Left forelimb (tissue), 1 donor: Measurements from ENCODE around the gene RALGDS.
A peak's percentile ranks its signal among the peaks of the same experiment; 100 is the strongest.

Source experiments
- DNase-seq: peaks from one replicate; pipeline ENCODE4 v3.0.0-alpha.2; 2018; ENCODE audit warnings: low spot score

RALGDS gene

DNA sequence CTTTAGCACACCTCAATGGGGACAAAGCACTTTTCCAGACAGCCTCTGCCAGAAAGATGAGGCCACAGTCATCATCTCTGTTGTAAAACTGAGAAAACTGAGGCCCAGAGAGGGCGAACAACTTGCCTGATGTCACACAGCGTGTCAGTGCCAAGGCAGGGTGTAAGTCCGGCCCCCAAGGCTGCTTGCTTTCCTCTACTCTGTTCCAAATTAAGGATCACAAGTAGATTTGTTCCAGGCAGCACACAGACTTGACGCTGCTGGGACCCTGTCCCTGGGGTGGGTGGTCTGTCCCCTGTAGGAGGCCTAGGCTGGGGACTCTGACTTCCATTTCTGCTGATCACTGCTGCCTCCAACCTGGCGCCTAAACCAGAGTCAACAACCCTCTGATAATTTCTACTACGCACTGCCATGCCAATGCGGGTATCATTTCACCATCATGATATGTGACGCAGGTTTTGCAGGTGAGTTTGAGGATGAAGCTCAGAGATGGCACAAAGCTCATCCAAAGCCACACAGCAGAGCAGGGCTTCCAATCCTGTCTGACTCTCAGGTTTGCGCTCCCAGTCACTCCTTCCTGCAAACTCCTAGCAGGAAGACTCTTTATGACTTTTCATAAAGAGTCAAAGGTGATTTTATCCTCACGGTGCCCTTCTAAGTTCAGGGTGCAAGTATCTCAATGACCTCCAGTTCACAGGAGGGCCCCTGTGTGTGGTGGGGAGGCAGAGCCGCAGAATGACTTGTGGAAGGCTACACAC lies 13.5 kb upstream of the RALGDS start:
- DNase-seq, result no peak

DNA sequence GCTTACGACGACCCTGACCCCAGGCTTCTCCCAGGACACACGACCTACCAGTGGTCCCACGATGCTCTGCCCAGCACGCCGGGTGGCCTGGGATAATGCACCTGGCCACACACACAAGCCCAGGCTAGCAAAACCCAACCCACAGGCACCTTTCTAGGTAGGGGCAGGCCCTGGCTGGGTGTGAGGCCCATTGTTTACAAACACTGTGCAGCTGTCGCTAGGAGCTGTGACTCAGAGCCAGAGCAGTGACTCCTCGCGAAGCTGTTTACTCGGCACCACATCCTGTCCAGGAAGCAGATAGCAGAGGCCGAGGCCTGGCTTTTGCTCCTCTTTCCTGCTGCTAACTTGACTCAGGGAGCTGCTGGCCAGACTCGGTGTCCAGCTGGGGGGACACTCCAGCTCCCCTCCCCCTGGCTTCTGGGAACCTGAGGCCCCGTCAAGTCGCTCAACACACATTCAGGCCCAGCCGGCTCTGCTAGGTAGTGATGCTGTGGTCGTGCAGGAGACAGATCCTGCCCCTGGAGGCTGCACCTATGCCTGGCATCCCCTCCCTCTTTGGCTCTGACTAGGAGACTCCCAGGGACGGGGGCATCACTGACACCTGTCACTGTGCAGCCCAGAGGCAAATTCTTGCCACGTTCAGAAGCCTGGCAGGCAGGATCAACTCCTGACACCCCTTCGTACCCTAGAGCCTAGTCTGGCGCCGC lies 12.8 kb upstream of the RALGDS start:
- DNase-seq, result peak; percentile 84

GRCh38 chr9:133132174-133132573 lies 11.1 kb upstream of the RALGDS start:
- DNase-seq, result no peak

DNA sequence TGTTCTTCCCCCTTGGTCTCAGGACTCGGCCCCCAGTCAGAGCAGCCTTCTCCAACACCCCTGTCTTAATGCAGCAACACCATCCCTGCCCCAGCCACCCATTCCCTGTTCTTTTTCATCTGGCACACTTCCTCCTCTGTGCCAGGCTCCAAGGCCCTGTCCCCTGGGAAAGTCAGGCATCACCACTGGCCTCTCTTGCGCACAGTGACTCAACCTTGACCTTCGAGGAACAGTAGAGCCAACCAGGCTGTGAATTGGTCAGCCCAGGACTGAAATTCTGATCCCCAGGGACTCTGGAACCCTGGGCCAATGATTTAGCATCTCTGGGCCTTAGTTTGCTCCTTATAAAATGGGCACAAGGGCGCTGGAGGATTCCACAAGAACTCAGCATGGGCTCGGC lies 10.5 kb upstream of the RALGDS start:
- DNase-seq, result no peak

DNA sequence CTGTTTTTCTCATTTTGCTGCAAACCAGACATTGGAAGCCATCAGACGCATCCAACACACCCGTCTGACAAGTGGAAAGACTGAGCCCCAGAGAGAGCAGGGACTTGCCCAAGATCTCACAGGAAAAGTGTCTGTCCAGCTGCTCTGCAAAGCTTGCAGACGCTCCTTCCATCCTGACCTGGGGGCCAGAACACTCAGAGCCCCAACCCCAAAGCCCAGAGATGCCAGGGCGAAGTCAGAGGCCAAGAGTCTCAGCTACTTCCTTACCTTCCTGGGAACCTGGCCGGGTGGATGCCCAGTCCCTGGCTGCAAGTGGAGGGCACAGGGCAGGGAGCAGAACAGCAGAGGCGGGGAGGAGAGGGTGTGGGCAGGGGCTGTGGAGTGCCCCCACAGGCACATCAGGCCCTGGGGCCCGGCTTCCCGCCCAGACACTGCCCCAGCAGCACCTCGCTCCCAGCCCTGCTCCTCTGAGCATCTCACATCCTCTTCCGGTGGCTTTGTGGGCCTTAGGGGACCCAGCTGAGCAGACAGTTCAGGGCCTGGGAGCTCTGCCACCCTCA lies 9.7 kb upstream of the RALGDS start:
- DNase-seq, result no peak

DNA sequence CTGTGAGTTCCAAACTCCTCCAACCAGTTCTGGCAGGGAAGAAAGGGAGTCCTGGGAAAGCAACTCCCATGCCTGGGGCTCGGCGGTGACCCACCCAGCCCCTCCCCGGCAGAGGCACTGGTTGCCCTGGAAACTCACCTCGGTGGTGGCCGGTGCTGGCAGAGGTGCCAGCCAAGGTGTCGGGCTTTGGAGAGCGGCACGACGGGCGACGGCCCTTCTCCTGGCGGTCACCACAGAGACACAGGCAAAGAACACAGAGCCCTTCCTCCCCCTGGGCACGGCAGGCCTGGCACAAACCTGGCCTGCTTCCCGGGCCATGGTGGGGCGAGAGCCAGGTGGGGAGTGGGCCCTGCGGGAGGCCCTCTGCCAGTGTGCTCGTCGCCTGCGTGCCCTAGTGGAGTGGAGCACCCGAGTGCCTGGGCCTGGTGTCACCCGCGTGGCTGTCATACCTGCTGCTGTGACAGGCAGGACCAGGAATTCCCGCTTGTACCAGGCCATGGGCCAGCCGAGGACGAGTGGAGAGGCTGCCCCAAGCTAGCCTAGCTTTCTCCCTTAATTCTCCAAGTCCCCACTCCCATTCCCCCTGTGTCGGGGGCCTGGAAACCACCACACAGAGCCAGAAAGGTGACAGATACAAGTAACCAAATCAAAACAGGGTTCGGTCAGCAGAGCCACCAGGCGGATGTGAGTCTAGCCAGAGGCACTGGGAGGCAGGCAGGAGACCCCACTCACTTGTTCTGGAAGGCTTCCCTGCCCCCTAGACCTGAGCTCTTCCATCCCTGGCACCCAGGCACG lies 8.2 kb upstream of the RALGDS start:
- no peak for DNase-seq

DNA sequence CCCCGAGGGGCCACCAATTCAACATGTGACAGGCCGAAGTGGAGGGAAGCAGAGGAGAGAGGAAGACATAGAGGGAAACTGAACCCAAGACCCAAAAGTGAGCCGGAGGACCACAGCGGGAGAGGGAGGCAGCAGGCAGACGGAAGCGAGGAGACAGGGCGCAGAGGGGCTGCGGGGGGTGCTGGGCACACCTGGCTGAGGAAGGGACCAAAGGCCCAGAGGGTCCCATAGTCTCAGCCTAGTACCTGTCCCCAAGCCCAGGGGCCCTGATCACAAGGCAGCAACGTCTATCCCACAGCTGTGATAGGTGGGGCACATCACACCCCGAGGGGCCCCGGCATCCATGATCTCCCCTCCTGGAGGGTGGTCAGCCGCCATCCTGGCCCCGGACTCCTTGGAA lies 7.1 kb upstream of the RALGDS start:
- DNase-seq, result no peak

- DNase-seq, result no peak
These were observed 6.4 kb upstream of the RALGDS start for GRCh38 chr9:133127340-133127981.

DNA sequence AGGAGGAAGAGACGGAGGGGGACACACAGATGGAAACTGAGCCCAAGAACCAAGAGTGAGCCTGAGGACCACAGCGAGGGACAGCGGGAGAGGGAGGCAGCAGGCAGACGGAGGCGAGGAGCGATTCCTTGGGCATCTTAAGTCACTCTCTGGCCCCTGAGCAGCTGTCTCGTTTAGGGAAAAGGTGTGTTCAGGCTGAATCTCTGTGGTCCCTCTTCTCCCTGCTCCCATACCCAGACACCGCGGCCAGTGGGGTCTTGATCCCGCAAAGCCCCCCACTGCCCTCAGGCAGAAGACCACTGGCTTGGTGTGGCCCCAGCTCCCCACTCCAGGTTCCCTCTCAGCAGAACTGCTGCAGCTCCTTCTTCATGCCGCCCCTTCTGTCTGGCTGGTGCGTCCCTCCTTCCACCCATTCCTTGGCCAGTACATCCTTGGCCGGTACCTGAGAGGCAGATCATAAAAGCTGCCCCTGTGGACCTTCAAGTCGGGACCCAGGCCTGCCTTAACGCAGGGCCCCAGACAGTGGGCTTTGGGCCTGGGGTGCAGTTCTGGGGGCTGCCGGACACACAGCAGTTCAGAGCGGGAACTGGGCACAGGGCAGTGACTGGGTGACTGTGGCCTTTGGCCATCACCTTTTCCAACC lies 5.8 kb upstream of the RALGDS start:
- DNase-seq, result no peak

DNA sequence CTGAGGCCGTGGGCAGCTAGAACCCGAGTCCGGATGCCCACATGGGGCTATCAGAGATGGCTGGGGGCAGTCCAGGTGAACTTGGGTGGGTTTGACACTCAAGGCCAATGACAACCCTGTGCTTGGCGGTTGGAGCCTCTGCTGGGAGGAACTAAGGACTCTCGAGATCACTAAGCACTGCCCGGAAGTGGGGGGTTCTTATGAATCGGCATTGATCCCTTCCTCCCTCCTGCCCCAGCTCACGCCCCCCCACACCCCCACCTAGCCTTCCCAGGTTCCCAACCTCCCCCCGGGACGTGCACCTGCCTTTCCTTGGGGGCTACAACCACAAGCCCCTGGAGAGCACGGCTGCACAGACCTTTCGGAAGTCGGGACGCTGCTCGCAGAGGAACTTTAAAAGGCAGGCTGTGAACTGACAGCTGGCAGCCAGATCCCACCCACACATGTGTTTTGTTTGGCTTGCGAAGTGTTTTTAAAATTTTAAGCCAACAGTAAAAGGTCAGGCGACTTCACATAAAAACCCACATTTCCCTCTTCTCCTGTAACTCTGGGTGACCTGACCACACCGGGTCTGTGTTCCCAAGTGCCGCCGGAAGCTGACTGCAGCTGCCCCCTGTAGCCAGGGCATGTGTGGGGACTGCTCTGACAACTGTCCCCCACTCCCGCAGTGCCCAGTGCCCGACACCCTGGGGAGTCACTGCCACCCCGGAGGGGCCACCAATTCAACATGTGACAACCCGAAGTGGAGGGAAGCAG lies 5.1 kb upstream of the RALGDS start:
- DNase-seq, result no peak

- no peak for DNase-seq
These were observed 3.9 kb upstream of the RALGDS start for GRCh38 chr9:133124907-133125275.

DNA sequence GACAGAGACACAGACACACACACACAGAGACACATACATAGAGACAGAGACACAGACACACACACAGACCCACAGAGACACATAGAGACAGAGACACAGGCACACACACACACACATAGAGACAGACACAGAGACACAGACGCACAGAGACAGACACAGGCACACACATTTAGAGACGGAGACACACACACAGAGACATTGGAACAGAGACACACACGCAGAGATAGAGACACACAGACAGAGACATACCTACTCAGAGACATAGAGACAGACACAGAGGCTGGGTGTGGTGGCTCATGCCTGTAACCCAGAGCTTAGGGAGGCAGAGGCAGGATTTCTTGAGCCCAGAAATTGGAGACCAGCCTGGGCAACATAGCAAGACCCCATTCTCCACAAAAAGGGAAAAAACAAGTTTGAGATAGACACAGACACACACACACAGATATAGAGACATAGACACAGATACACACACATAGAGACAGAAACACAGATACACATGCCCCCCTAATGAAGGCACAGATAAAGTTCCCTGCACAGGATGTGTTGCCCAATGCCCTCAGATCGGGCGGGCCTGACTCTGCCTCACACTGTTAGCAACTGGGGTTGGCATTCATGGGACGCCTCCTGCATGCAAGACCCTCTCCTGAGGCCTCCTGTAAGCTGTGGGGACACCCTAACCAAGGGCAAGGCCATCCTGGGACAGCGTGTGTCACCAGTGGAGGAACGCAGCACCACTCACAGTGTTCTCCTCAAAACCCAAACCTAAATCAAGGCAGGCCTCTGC lies 3.3 kb upstream of the RALGDS start:
- DNase-seq, result no peak

GRCh38 chr9:133122935-133123611 lies 2.0 kb upstream of the RALGDS start:
- no peak for DNase-seq

DNA sequence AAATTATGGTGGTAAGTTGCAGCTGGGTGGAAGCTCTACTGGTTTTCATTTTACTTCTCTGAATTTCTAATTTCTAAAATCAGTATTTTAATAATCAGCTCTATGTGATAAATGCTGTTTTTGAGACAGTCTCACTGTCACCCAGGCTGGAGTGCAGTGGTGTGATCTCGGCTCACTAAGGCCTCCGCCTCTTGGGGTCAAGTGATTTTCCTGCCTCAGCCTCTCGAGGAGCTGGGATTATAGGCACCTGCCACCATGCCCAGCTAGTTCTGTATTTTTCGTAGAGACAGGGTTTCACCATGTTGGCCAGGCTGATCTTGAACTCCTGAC lies 1.5 kb upstream of the RALGDS start:
- DNase-seq, result no peak

- DNase-seq, result no peak
These were observed 993 bp upstream of the RALGDS start for GRCh38 chr9:133121915-133122550.

GRCh38 chr9:133120501-133121197 lies 391 bp downstream of the RALGDS start:
- DNase-seq, result peak; percentile 80

DNA sequence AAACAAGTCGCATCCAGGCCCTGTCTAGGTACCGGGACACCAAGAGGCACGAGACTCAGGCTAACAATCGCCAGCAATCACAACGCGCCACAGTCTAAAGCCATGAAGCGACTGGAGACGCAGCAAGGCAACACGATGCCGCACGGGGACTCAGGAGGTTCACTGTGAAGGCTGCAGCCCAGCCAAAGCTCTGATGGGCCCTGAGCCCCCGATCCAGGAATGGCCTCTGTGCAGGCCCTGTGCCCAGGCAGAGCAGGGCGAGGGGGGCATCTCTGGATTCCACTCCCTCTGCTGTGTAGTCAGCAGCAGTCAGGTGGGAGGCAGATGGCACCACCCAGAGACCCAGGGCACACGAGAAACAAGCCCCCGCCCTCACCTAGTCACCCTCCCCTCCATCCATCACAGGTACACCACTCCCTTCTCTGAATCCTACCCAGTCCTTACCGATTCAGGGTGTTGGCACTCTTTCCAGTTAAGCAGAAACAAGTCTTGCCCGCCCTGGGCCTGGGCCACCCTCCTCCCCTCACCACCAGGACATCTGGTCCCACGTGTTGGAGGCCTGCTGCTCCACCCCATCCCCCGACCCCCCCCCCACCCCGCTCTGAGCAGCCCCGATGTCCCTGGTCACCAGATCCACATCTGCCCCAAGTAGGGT lies 1.1 kb downstream of the RALGDS start:
- no peak for DNase-seq
